IPS-20b (cell line): ENCODE measurements around the gene ALDH16A1.
"Not testable (repeated sequence)": the region's sequence is repeated elsewhere in the genome, so short reads cannot be mapped to it uniquely, and the experiment has no call there.

Experiments
- H3K27ac ChIP-seq: one replicate; pipeline ENCODE4 v1.5.1; 2013; ENCODE audit warnings: low read length
- H3K27me3 ChIP-seq: 2 replicates; pipeline ENCODE4 v1.6.1; 2013; ENCODE audit warnings: mild to moderate bottlenecking, low read length, inconsistent platforms; ENCODE audit not compliant: insufficient read depth
- H3K36me3 ChIP-seq: 2 replicates; pipeline ENCODE4 v1.6.1; 2013; ENCODE audit warnings: low read depth, mild to moderate bottlenecking, inconsistent platforms, low read length, moderate library complexity; ENCODE audit not compliant: insufficient read depth
- H3K4me1 ChIP-seq: 2 replicates; pipeline ENCODE4 v1.6.1; 2013; ENCODE audit warnings: mild to moderate bottlenecking, control low read depth, inconsistent platforms, low read length, moderate library complexity; ENCODE audit not compliant: insufficient read depth
- H3K4me3 ChIP-seq: 2 replicates; pipeline ENCODE4 v1.5.1; 2013; ENCODE audit warnings: mild to moderate bottlenecking, low read length, inconsistent platforms
- H3K9ac ChIP-seq: 2 replicates; pipeline ENCODE4 v1.6.1; 2013; ENCODE audit warnings: low read depth, mild to moderate bottlenecking, inconsistent platforms, low read length, moderate library complexity
- H3K9me3 ChIP-seq: 2 replicates; pipeline ENCODE4 v1.6.1; 2013; ENCODE audit warnings: mild to moderate bottlenecking, low read depth, low read length, inconsistent platforms; ENCODE audit not compliant: insufficient read depth

Gene ALDH16A1

DNA sequence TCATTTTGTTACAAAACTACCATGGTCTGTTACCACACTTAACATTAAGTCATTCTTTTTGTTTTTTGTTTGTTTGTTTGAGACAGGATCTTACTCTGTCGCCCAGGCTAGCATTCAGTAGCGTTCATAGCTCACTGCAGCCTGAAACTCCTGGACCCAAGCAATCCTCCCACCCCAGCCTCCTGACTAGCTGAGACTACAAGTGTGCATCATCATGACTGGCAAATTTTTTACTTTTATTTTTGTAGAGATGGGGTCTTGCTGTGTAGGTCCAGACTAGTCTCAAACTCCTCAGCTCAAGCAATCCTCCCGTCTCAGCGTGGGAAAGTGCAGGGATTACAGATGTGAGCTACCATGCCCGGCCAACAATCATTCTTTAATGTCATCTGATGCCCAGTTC lies 3.3 kb downstream of the ALDH16A1 start:
- Histone ChIP-seq H3K27me3 (no peaks in the 10 kb centered on the region), H3K9ac (no peak overlapping the region), H3K36me3 (peaks cover 22% of the 10 kb centered on the region), H3K4me3 (no peak overlapping the region), H3K27ac (no peak overlapping the region), H3K9me3 (no peaks in the 10 kb centered on the region), H3K4me1 (no peaks in the 10 kb centered on the region)

- H3K4me3 ChIP-seq: no peak overlapping the region
- H3K36me3 ChIP-seq: peaks cover 22% of the 10 kb centered on the region
- no peaks in the 10 kb centered on the region for H3K4me1 ChIP-seq
- no peaks in the 10 kb centered on the region for H3K27me3 ChIP-seq
- no peak overlapping the region for H3K9ac ChIP-seq
- no peak overlapping the region for H3K27ac ChIP-seq
- H3K9me3 ChIP-seq: no peaks in the 10 kb centered on the region
These were observed 5.5 kb downstream of the ALDH16A1 start for GRCh38 chr19:49458567-49458903.

GRCh38 chr19:49459388-49459787 lies 6.4 kb downstream of the ALDH16A1 start:
- no peak overlapping the region for H3K4me3 ChIP-seq

DNA sequence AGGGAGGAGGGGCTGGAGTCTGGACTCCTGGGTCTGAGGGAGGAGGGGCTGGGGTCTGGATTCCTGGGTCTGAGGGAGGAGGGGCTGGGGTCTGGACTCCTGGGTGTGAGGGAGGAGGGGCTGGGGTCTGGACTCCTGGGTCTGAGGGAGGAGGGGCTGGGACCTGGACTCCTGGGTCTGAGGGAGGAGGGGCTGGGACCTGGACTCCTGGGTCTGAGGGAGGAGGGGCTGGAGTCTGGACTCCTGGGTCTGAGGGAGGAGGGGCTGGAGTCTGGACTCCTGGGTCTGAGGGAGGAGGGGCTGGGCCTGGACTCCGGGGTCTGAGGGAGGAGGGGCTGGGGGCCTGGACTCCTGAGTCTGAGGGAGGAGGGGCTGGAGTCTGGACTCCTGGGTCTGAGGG lies 8.1 kb downstream of the ALDH16A1 start:
- peaks cover 34% of the 10 kb centered on the region for H3K36me3 ChIP-seq
- not testable (repeated sequence) for H3K9me3 ChIP-seq, H3K27ac ChIP-seq, H3K27me3 ChIP-seq, H3K4me3 ChIP-seq, H3K4me1 ChIP-seq, H3K9ac ChIP-seq

More at GRCh38 chr19:49459388-49459787, 6.4 kb downstream of the ALDH16A1 start:
- Histone ChIP-seq H3K27ac (no peak overlapping the region), H3K9me3 (no peaks in the 10 kb centered on the region), H3K27me3 (no peaks in the 10 kb centered on the region), H3K4me1 (no peaks in the 10 kb centered on the region), H3K36me3 (peaks cover 24% of the 10 kb centered on the region), H3K9ac (no peak overlapping the region)

DNA sequence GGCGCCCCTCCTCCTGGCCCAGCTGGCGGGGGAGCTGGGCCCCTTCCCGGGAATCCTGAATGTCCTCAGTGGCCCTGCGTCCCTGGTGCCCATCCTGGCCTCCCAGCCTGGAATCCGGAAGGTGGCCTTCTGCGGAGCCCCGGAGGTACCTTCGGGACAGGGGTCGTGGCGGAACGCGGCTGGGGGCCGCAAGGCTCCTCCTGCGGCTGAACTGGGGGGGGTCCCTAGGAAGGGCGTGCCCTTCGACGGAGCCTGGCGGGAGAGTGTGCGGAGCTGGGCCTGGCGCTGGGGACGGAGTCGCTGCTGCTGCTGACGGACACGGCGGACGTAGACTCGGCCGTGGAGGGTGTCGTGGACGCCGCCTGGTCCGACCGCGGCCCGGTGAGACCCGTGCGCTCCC lies 8.6 kb downstream of the ALDH16A1 start:
- Histone ChIP-seq H3K9ac (no peak overlapping the region), H3K27me3 (no peaks in the 10 kb centered on the region), H3K4me1 (no peaks in the 10 kb centered on the region), H3K27ac (no peak overlapping the region), H3K4me3 (no peak overlapping the region), H3K9me3 (no peaks in the 10 kb centered on the region), H3K36me3 (peaks cover 30% of the 10 kb centered on the region; the same call in 1 of the 2 replicates)

GRCh38 chr19:49462492-49462891 lies 9.5 kb downstream of the ALDH16A1 start:
- Histone ChIP-seq H3K27ac (no peak overlapping the region), H3K27me3 (no peaks in the 10 kb centered on the region), H3K9me3 (no peaks in the 10 kb centered on the region), H3K9ac (no peak overlapping the region), H3K4me1 (no peaks in the 10 kb centered on the region), H3K36me3 (peaks cover 30% of the 10 kb centered on the region; the same call in 1 of the 2 replicates), H3K4me3 (no peak overlapping the region)

- Histone ChIP-seq H3K9me3 (no peaks in the 10 kb centered on the region), H3K4me1 (no peaks in the 10 kb centered on the region; the same call in 1 of the 2 replicates), H3K4me3 (no peak overlapping the region), H3K27me3 (no peaks in the 10 kb centered on the region), H3K27ac (no peak overlapping the region), H3K9ac (no peak overlapping the region), H3K36me3 (peaks cover 27% of the 10 kb centered on the region; the same call in 1 of the 2 replicates)
These were observed 11.1 kb downstream of the ALDH16A1 start for GRCh38 chr19:49463960-49464740.

- H3K27me3 ChIP-seq: no peaks in the 10 kb centered on the region
- H3K9me3 ChIP-seq: no peaks in the 10 kb centered on the region
- no peak overlapping the region for H3K4me3 ChIP-seq
- H3K36me3 ChIP-seq: peaks cover 24% of the 10 kb centered on the region; the same call in 1 of the 2 replicates
- H3K4me1 ChIP-seq: no peaks in the 10 kb centered on the region; the same call in 1 of the 2 replicates
- H3K9ac ChIP-seq: no peak overlapping the region
- H3K27ac ChIP-seq: no peak overlapping the region
These were observed 12.3 kb downstream of the ALDH16A1 start for GRCh38 chr19:49465371-49465770.

GRCh38 chr19:49468199-49468598 lies 15.2 kb downstream of the ALDH16A1 start:
- Histone ChIP-seq H3K9ac (peak overlapping the region; percentile 16; the same call in 1 of the 2 replicates), H3K9me3 (no peaks in the 10 kb centered on the region), H3K27me3 (no peaks in the 10 kb centered on the region), H3K4me1 (no peaks in the 10 kb centered on the region; the same call in 1 of the 2 replicates), H3K4me3 (no peak overlapping the region), H3K36me3 (peaks cover 30% of the 10 kb centered on the region; the same call in 1 of the 2 replicates), H3K27ac (no peak overlapping the region)

DNA sequence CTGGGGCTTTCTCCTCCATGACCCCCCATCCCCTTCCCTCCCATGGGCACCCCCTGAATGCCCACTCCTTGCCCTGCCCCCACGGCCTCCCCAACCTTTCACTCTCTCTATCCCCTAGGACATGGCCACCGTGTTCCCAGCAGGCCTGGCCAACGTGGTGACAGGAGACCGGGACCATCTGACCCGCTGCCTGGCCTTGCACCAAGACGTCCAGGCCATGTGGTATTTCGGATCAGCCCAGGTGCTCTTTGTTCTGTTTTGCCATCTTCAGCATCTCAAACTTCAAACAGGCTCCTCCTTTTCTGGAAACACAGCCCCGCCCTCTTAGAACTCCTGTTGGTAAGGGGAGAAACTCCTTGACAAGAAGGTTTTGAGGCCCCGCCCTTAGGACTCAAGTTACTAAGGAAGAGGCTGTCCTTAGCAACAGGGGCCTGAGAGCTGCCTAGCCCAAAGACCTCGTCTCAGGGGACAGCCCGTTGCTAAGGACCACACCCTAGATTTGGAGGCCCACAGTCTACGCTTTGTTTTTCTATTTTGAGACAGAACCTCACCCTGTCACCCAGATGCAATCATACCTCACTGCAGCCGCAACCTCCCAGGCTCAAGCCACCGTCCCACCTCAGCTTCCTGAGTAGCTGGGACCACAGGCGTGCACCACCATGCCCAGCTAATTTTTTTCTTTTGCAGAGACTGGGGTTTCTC lies 15.9 kb downstream of the ALDH16A1 start:
- Histone ChIP-seq H3K27ac (no peak overlapping the region), H3K4me3 (no peak overlapping the region), H3K27me3 (no peaks in the 10 kb centered on the region), H3K9ac (peak overlapping the region; percentile 16; the same call in 1 of the 2 replicates), H3K4me1 (no peaks in the 10 kb centered on the region; the same call in 1 of the 2 replicates), H3K36me3 (peaks cover 30% of the 10 kb centered on the region; the same call in 1 of the 2 replicates), H3K9me3 (no peaks in the 10 kb centered on the region)

- peaks cover 7% of the 10 kb centered on the region for H3K27me3 ChIP-seq
- no peak overlapping the region for H3K4me3 ChIP-seq
- no peaks in the 10 kb centered on the region; the same call in 1 of the 2 replicates for H3K4me1 ChIP-seq
- no peaks in the 10 kb centered on the region for H3K9me3 ChIP-seq
- peaks cover 22% of the 10 kb centered on the region; the same call in 1 of the 2 replicates for H3K36me3 ChIP-seq
- H3K27ac ChIP-seq: no peak overlapping the region
- no peak overlapping the region for H3K9ac ChIP-seq
These were observed 17.0 kb downstream of the ALDH16A1 start for GRCh38 chr19:49469828-49470614.
